Uterus (tissue), 4 donors: ENCODE measurements around the gene DNAI1. TPM values are rescaled to one million over a fixed set of nuclear protein-coding genes. Genes with fewer than 3 reads are reported as not detected.

Experiments
- DNase-seq, 2 donors: peaks; one replicate each; pipeline ENCODE4 v3.0.0-alpha.2; 2019 to 2020
- H3K27ac ChIP-seq, 2 donors: fragments of 200-600 bp; sonication (generic); 1 replicate in 1 of 2; 2 replicates in 1 of 2; pipeline ENCODE4 v1.5.1; 2016 to 2018
- H3K27me3 ChIP-seq, 2 donors: fragments of 200-600 bp; sonication (generic); one replicate each; pipeline ENCODE4 v1.5.1; 2018 to 2019; ENCODE audit warnings: control low read depth in 1 of 2
- H3K36me3 ChIP-seq, 2 donors: fragments of 200-600 bp; sonication (generic); one replicate each; pipeline ENCODE4 v1.5.1; 2019; ENCODE audit warnings: control low read depth in 1 of 2
- H3K4me1 ChIP-seq, 2 donors: fragments of 200-600 bp; sonication (generic); one replicate each; pipeline ENCODE4 v1.5.1; 2018 to 2019; ENCODE audit warnings: control low read depth in 1 of 2
- H3K4me3 ChIP-seq, 2 donors: fragments of 200-600 bp; sonication (generic); 1 replicate in 1 of 2; 2 replicates in 1 of 2; pipeline ENCODE4 v1.5.1; 2018 to 2019; ENCODE audit warnings: mild to moderate bottlenecking in 1 of 2
- H3K9me3 ChIP-seq, 2 donors: fragments of 200-600 bp; sonication (generic); one replicate each; pipeline ENCODE4 v1.5.1; 2019; ENCODE audit warnings: control low read depth in 1 of 2
- POLR2A ChIP-seq, 2 donors: fragments of 450-650 bp; IDR thresholded peaks; one replicate each; pipeline ENCODE4 v1.6.1; 2016; ENCODE audit warnings: antibody characterized with exemption in 2 of 2, mild to moderate bottlenecking in 1 of 2, moderate library complexity in 1 of 2
- intact Hi-C: fragments of 100-400 bp; cut with DNase I; formaldehyde crosslinking; loops from one replicate; pipeline ENCODE4 v1.15.1; 2023; ENCODE audit warnings: low total_unique reads
- small RNA-seq: library from RNA; depleted of rRNA; stranded (forward); fragments of <200 nt; gene quantifications from one replicate; pipeline ENCODE3, GENCODE V24; 2016
- total RNA-seq, 4 donors: library from RNA; depleted of rRNA in 3 of 4; stranded (reverse); fragments of >200 nt in 3 of 4; gene quantifications; one replicate each; pipeline versions ENCODE4 v1.1.0 to v1.2.4, GENCODE V29; 2014 to 2023
- TF ChIP-seq, protein P1 (sequence below), 4 experiments: fragments of 200-600 bp in 2 of 4; fragments of 450-650 bp in 2 of 4; sonication (generic) in 2 of 4; IDR thresholded peaks; one replicate each; pipeline ENCODE4 v1.5.1; 2016 to 2019; ENCODE audit warnings: antibody characterized with exemption in 4 of 4, mild to moderate bottlenecking in 2 of 4, moderate library complexity in 1 of 4
- donor health status: DM: yes; HTN: yes; CAD: no.

Gene DNAI1
- total RNA-seq, 4 donors from 2014 or later, result 0.95 to 3.8 TPM; not detected in 2

DNA sequence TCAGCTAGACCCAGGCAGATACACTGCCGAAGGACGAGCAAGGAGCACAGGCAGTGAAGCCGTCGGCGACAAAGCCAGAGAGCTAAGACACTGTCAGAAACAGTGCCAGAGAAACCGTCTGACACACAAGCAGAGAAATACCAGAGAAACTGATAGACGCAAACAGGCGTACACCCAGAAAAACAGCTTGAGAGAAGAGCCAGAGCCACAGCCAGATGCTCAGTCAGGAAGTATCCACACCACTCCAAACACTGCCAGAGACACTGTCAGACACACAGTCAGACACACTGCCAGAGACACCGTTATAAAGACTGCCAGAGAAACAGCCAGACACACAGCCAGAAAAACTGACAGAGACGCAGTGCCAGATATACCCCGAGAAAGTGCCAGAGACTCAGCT is 111.8 kb downstream of the DNAI1 start:
- Histone ChIP-seq H3K9me3 (no peaks in the 10 kb centered on the region), H3K36me3 (no peaks in the 10 kb centered on the region), H3K27ac (no peak overlapping the region), H3K4me3 (no peak overlapping the region), H3K4me1 (no peaks in the 10 kb centered on the region), H3K27me3 (no peaks in the 10 kb centered on the region)
- no peak for DNase-seq
- intact Hi-C loops, result no loop called here
- no peak for TF ChIP-seq POLR2A (IDR thresholded peaks at IDR 0.05)
- TF ChIP-seq, protein P1, sequence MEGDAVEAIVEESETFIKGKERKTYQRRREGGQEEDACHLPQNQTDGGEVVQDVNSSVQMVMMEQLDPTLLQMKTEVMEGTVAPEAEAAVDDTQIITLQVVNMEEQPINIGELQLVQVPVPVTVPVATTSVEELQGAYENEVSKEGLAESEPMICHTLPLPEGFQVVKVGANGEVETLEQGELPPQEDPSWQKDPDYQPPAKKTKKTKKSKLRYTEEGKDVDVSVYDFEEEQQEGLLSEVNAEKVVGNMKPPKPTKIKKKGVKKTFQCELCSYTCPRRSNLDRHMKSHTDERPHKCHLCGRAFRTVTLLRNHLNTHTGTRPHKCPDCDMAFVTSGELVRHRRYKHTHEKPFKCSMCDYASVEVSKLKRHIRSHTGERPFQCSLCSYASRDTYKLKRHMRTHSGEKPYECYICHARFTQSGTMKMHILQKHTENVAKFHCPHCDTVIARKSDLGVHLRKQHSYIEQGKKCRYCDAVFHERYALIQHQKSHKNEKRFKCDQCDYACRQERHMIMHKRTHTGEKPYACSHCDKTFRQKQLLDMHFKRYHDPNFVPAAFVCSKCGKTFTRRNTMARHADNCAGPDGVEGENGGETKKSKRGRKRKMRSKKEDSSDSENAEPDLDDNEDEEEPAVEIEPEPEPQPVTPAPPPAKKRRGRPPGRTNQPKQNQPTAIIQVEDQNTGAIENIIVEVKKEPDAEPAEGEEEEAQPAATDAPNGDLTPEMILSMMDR (IDR thresholded peaks at IDR 0.05), result no peak

Small RNAs within 50 kb of the gene (small RNA-seq; reads per million reads assigned to genes)
- gene RN7SKP24, result not detected

Other genes starting within 250 kb of the DNAI1 start
- 1 to 10 TPM; 1.2 to 6.1 (median 1.5) TPM for gene KIF24, start 129.5 kb upstream of the DNAI1 start, total RNA-seq
- 10 to 100 TPM in 3 of 4 donors, 1 to 10 TPM in 1; 7.6 to 24.6 (median 20.2) TPM for gene NUDT2, start 129.2 kb upstream of the DNAI1 start, total RNA-seq
- gene MYORG, start 81.9 kb upstream of the DNAI1 start, total RNA-seq, result 1 to 10 TPM in 3 of 4 donors, under 1 TPM in 1; under 0.01 to 6.6 (median 2.3) TPM
- gene FAM219A, start 235 bp upstream of the DNAI1 start, total RNA-seq, result 10 to 100 TPM in 2 of 4 donors, 1 to 10 TPM in 2; 2.3 to 33.0 (median 14.9) TPM
- gene ENHO, start 64.2 kb downstream of the DNAI1 start, total RNA-seq, result 1 to 10 TPM in 1 of 4 donors, not detected in 3; 2.2 TPM
- 10 to 100 TPM in 1 of 4 donors, 1 to 10 TPM in 1, under 1 TPM in 1, not detected in 1; 0.59 to 14.7 (median 6.6) TPM for gene CNTFR, start 130.9 kb downstream of the DNAI1 start, total RNA-seq
- 10 to 100 TPM; 18.1 to 39.1 (median 26.9) TPM for gene RPP25L, start 153.3 kb downstream of the DNAI1 start, total RNA-seq
- gene DCTN3, start 161.7 kb downstream of the DNAI1 start, total RNA-seq, result 10 to 100 TPM; 27.7 to 98.0 (median 58.6) TPM
- under 1 TPM in 2 of 4 donors, not detected in 2; 0.35 to 0.82 TPM for gene ARID3C, start 170.3 kb downstream of the DNAI1 start, total RNA-seq
- gene SIGMAR1, start 179.0 kb downstream of the DNAI1 start, total RNA-seq, result 10 to 100 TPM; 34.1 to 55.2 (median 51.3) TPM
- gene GALT, start 187.9 kb downstream of the DNAI1 start, total RNA-seq, result 10 to 100 TPM in 3 of 4 donors, 1 to 10 TPM in 1; 4.4 to 82.9 (median 50.7) TPM
- gene IL11RA, start 193.4 kb downstream of the DNAI1 start, total RNA-seq, result 100 to 1,000 TPM in 1 of 4 donors, 10 to 100 TPM in 2, 1 to 10 TPM in 1; 3.2 to 153 (median 49.9) TPM
- gene CCL27, start 203.9 kb downstream of the DNAI1 start, total RNA-seq, result not detected
- gene CCL19, start 232.5 kb downstream of the DNAI1 start, total RNA-seq, result 1 to 10 TPM in 1 of 4 donors, under 1 TPM in 1, not detected in 2; 0.55 to 1.3 TPM